GM23338 (cell line): ENCODE results near the gene SNX17. TPM values are rescaled to one million over a fixed set of nuclear protein-coding genes. Genes with fewer than 3 reads are reported as not detected.

Experiments
- ATAC-seq: fragments of 200-7000 bp; cut with Tn5 transposase; 3 replicates; pipeline ENCODE4 v1.9.1; 2020
- DNase-seq: peaks from one replicate; pipeline ENCODE4 v3.0.0-alpha.2; 2015; ENCODE audit warnings: low spot score
- H2AFZ ChIP-seq: fragments of 200-600 bp; sonication (generic); 2 replicates; pipeline ENCODE4 v1.8.0; 2016; ENCODE audit warnings: antibody characterized with exemption, mild to moderate bottlenecking, moderate library complexity
- H3F3A ChIP-seq: fragments of 200-600 bp; sonication (generic); replicated peaks from 2 replicates; pipeline ENCODE4 v1.8.0; 2017; ENCODE audit warnings: antibody characterized with exemption, mixed run types, low read depth
- H3K27ac ChIP-seq: fragments of 200-600 bp; sonication (generic); 2 replicates; pipeline ENCODE4 v1.6.1; 2016; ENCODE audit warnings: low read depth
- H3K27me3 ChIP-seq: fragments of 200-600 bp; sonication (generic); 2 replicates; pipeline ENCODE4 v1.8.0; 2016; ENCODE audit warnings: mild to moderate bottlenecking, mixed run types, moderate library complexity; ENCODE audit not compliant: insufficient read depth
- H3K36me3 ChIP-seq: fragments of 200-600 bp; sonication (generic); 2 replicates; pipeline ENCODE4 v1.8.0; 2016; ENCODE audit warnings: mild to moderate bottlenecking; ENCODE audit not compliant: insufficient read depth
- H3K4me1 ChIP-seq: fragments of 200-600 bp; sonication (generic); 2 replicates; pipeline ENCODE4 v1.8.0; 2016; ENCODE audit warnings: mild to moderate bottlenecking, moderate library complexity; ENCODE audit not compliant: insufficient read depth
- H3K4me2 ChIP-seq: fragments of 200-600 bp; sonication (generic); 2 replicates; pipeline ENCODE4 v1.7.1; 2017; ENCODE audit warnings: mixed run types
- H3K4me3 ChIP-seq: fragments of 200-600 bp; sonication (generic); 2 replicates; pipeline ENCODE4 v1.6.1; 2016; ENCODE audit warnings: mixed run types
- H3K79me2 ChIP-seq: fragments of 200-600 bp; sonication (generic); replicated peaks from 2 replicates; pipeline ENCODE4 v1.8.0; 2017; ENCODE audit warnings: mild to moderate bottlenecking; ENCODE audit not compliant: insufficient read depth
- H3K9me2 ChIP-seq: fragments of 200-600 bp; sonication (generic); 2 replicates; pipeline ENCODE4 v1.8.0; 2017; ENCODE audit not compliant: insufficient read depth
- H4K20me1 ChIP-seq: fragments of 200-600 bp; sonication (generic); replicated peaks from 2 replicates; pipeline ENCODE4 v1.8.0; 2017; ENCODE audit warnings: mild to moderate bottlenecking; ENCODE audit not compliant: insufficient read depth
- H3K27ac Mint-ChIP-seq: 2 replicates; pipeline ENCODE4 v1.8.0; 2020; ENCODE audit warnings: inconsistent platforms, mild to moderate bottlenecking, moderate library complexity, mixed read lengths
- H3K27me3 Mint-ChIP-seq: 3 replicates; pipeline ENCODE4 v1.8.0; 2022; ENCODE audit warnings: low read depth, mild to moderate bottlenecking, moderate library complexity, mixed read lengths, inconsistent platforms; ENCODE audit not compliant: insufficient read depth, poor library complexity
- H3K36me3 Mint-ChIP-seq: 3 replicates; pipeline ENCODE4 v1.8.0; 2021; ENCODE audit warnings: low read depth, mild to moderate bottlenecking, inconsistent platforms, moderate library complexity, mixed read lengths
- H3K4me1 Mint-ChIP-seq: 3 replicates; pipeline ENCODE4 v1.8.0; 2020; ENCODE audit warnings: mild to moderate bottlenecking, inconsistent platforms, mixed read lengths
- H3K4me3 Mint-ChIP-seq: 3 replicates; pipeline ENCODE4 v1.8.0; 2021; ENCODE audit warnings: moderate library complexity, mild to moderate bottlenecking, inconsistent platforms, mixed read lengths
- H3K9me3 Mint-ChIP-seq: 3 replicates; pipeline ENCODE4 v1.8.0; 2020; ENCODE audit warnings: moderate library complexity, mild to moderate bottlenecking, inconsistent platforms, mixed read lengths
- CREB1 ChIP-seq: fragments of 250-450 bp; sonication (Bioruptor Pico); IDR thresholded peaks from 2 replicates; pipeline ENCODE4 v1.5.0; 2020; ENCODE audit warnings: low read depth, mild to moderate bottlenecking, moderate library complexity
- ETS1 ChIP-seq: IDR thresholded peaks from 2 replicates; pipeline ENCODE4 v1.6.1; 2016; ENCODE audit warnings: antibody characterized with exemption
- EZH2 ChIP-seq: fragments of 200-600 bp; sonication (generic); IDR thresholded peaks from one replicate; pipeline ENCODE4 v1.8.0; 2017; ENCODE audit warnings: antibody characterized with exemption, mild to moderate bottlenecking, low read depth; ENCODE audit not compliant: unreplicated experiment
- EZH2phosphoT487 ChIP-seq: fragments of 200-600 bp; sonication (generic); IDR thresholded peaks from one replicate; pipeline ENCODE4 v1.8.1; 2018; ENCODE audit warnings: antibody characterized with exemption; ENCODE audit not compliant: unreplicated experiment
- JUNB ChIP-seq: IDR thresholded peaks from one replicate; pipeline ENCODE4 v1.6.1; 2016; ENCODE audit warnings: antibody characterized with exemption; ENCODE audit not compliant: unreplicated experiment
- NANOG ChIP-seq: IDR thresholded peaks from 2 replicates; pipeline ENCODE4 v1.6.1; 2016; ENCODE audit warnings: antibody characterized with exemption, borderline replicate concordance
- POLR2AphosphoS5 ChIP-seq: IDR thresholded peaks from 2 replicates; pipeline ENCODE4 v1.6.1; 2016; ENCODE audit warnings: antibody characterized with exemption, low read depth
- ZNF331 ChIP-seq: fragments of 250-450 bp; sonication (Bioruptor Pico); IDR thresholded peaks from 2 replicates; pipeline ENCODE4 v1.5.0; 2020; ENCODE audit warnings: low read depth, mild to moderate bottlenecking, moderate library complexity
- ZNF462 ChIP-seq: fragments of 250-450 bp; sonication (Bioruptor Pico); IDR thresholded peaks from 2 replicates; pipeline ENCODE4 v1.5.0; 2020; ENCODE audit warnings: mild to moderate bottlenecking, moderate library complexity
- polyA plus RNA-seq: library from polyadenylated mRNA; unstranded; fragments of >200 nt; fragmentation: Nextera tagmentation; extraction: Ambion mirVana; gene quantifications from 2 replicates; pipeline ENCODE4 v1.2.1, GENCODE V29; 2016
- total RNA-seq: library from RNA; depleted of rRNA; stranded (reverse); fragments of >200 nt; shearing (Covaris generic); gene quantifications from 2 replicates; pipeline ENCODE4 v1.2.3, GENCODE V29; 2014

SNX17 gene
- total and polyA plus RNA-seq, 2 experiments from 2014 or later = 34.0 to 58.0 TPM

DNA sequence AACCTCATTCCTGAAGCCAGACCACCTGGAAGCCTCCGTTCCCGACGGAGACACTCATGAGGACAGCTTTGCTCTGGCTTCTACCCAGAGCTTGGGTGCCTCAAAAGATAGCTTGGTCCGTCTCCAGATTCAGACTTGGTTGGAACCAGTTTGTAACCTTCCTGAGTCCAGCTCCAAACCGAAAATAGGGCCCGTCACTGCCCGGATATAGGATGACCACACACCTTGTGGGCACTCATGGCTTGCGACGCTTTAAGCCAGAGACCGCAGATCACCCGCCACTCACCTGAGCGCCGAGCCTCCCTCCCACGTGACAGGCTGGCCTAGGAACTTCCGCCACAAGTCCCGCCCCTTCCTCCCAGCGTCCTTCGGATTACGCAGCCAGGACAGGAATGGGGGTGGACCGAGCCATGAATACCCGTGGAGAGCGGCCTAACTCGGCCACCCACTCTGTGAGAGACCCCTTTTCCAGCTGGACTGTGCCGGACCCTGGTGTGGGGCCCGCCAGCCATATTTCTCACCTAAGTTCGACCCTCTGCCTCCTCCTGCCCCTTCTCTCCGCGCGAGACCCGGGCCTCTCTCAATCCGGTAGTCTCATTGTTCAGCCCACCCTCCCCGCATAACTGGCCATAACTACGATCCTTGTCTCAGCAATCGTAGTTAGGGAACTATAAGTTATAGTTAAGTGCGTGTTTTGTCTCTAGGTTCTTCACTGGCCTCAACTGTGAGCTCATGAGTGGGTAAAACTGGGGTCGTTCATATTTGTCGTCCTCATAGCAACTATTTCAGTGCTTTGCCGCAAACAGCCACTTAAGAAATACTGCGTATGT, 47.4 kb upstream of the SNX17 start, which contains the start of gene MPV17:
Gene MPV17, minus strand, starts transcription at position 332 of the 830 bp plus-strand sequence. CDS start 580 bp downstream, outside the sequence.
- peak; percentile 91 for ATAC-seq
- Mint-ChIP-seq H3K27ac (peak within 1 kb of the TSS; percentile 99), H3K36me3 (peaks cover 24% of the 10 kb centered on the region), H3K27me3 (peaks cover 4% of the 10 kb centered on the region), H3K4me3 (peak within 1 kb of the TSS; percentile 98), H3K4me1 (peaks cover 10% of the 10 kb centered on the region), H3K9me3 (no peaks in the 10 kb centered on the region)
- peak; percentile 98 for DNase-seq
- Histone ChIP-seq H3K36me3 (peaks cover 10% of the 10 kb centered on the region), H3K27me3 (no peaks in the 10 kb centered on the region), H3K9me2 (no peaks in the 10 kb centered on the region), H4K20me1 (no peaks in the 10 kb centered on the region), H3K79me2 (peaks cover 5% of the 10 kb centered on the region), H3K4me3 (peak within 1 kb of the TSS; percentile 99), H2AFZ (peak within 1 kb of the TSS; percentile 99), H3K27ac (peak within 1 kb of the TSS; percentile 95), H3K4me2 (peak within 1 kb of the TSS; percentile 99), H3K4me1 (peaks cover 14% of the 10 kb centered on the region), H3F3A (peaks cover 21% of the 10 kb centered on the region; the same call in 1 of the 2 replicates)
- TF ChIP-seq EZH2 = no peak
- peak; percentile 56 for TF ChIP-seq CREB1 (CRISPR knock-in tag)
- peak; percentile 77 for TF ChIP-seq ETS1
- peak; percentile 98 for TF ChIP-seq POLR2AphosphoS5
- TF ChIP-seq EZH2phosphoT487 = no peak

GRCh38 chr2:27323596-27324285, 46.7 kb upstream of the SNX17 start:
- Histone ChIP-seq H2AFZ (peak overlapping the region; percentile 66), H3K4me2 (peak overlapping the region; percentile 99), H3K27me3 (no peaks in the 10 kb centered on the region), H3K27ac (peak overlapping the region; percentile 95), H3K9me2 (no peaks in the 10 kb centered on the region), H3K36me3 (peaks cover 18% of the 10 kb centered on the region), H4K20me1 (no peaks in the 10 kb centered on the region), H3K79me2 (peaks cover 5% of the 10 kb centered on the region), H3K4me1 (peaks cover 14% of the 10 kb centered on the region), H3F3A (peaks cover 21% of the 10 kb centered on the region; the same call in 1 of the 2 replicates), H3K4me3 (peak overlapping the region; percentile 99)
- peaks cover 32% of the 10 kb centered on the region for H3K36me3 Mint-ChIP-seq
- H3K4me3 Mint-ChIP-seq = peak overlapping the region; percentile 98
- DNase-seq (peak; percentile 37), ATAC-seq (peak; percentile 5; the same call in 2 of the 3 replicates)
- H3K27ac Mint-ChIP-seq = peak overlapping the region; percentile 99
- TF ChIP-seq ZNF462 (CRISPR knock-in tag) (no peak), EZH2 (no peak), ZNF331 (no peak), NANOG (no peak), JUNB (no peak), CREB1 (CRISPR knock-in tag) (no peak)
- peaks cover 10% of the 10 kb centered on the region for H3K4me1 Mint-ChIP-seq
- H3K27me3 Mint-ChIP-seq = peaks cover 4% of the 10 kb centered on the region
- no peaks in the 10 kb centered on the region for H3K9me3 Mint-ChIP-seq
